Measurements from ENCODE around the gene GMIP. TPM values are rescaled to one million over a fixed set of nuclear protein-coding genes. Genes with fewer than 3 reads are reported as not detected.

Gene GMIP
- total RNA-seq, 2 experiments from 2014 or later: 57.3 to 59.9 TPM

DNA sequence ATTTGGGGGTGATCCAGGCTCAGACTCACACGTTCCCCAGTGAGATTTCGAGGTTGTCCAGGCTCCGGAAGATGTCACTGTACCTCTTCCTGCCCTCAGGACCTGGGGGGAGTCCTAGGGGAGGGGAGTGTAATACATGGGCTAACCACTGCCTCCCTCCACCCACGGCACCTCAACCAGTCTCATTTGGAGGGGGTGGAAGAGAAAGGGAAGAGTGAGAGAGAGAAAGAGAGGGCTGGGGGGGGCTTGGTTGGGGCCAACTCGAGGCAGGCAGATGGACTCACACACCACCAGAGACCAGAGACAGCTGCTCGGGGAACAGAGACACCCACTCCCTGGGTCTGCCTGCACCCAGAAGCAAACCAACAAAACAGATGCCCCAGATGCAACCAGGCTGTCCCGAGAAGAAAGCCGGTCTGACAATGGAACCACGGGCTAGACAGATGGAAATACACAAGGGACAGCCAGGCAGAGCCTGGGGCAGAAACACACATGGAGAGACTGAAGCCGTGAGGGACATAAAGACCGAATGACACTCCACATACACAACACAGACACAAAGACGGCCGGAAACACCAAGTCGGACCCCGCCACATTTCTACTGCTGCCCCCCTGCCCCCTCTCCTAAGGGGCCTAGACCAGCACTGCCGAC is 825 bp downstream of the GMIP start:
- Mint-ChIP-seq H3K9me3 (no peaks in the 10 kb centered on the region), H3K4me3 (peak overlapping the region; percentile 96), H3K4me1 (ENCODE audit: low read depth) (peaks cover 9% of the 10 kb centered on the region), H3K27me3 (no peaks in the 10 kb centered on the region), H3K27ac (peak overlapping the region; percentile 98), H3K36me3 (ENCODE audit: low read depth) (peaks cover 31% of the 10 kb centered on the region)
- DNase-seq: peak; percentile 75
- CTCF ChIA-PET: interaction anchor here (1.0 kb wide), 1 partner anchor 86 kb away, joined by 4 read pairs; no protein-coding TSS in a partner anchor
- POLR2A ChIA-PET: interaction anchor here (1.0 to 2.7 kb wide), 2 partner anchors 26 to 111 kb away, joined by 3 to 15 read pairs; partner anchors contain the start of gene ZNF101
- peak; percentile 64 for ATAC-seq
- TF ChIP-seq, protein P1, sequence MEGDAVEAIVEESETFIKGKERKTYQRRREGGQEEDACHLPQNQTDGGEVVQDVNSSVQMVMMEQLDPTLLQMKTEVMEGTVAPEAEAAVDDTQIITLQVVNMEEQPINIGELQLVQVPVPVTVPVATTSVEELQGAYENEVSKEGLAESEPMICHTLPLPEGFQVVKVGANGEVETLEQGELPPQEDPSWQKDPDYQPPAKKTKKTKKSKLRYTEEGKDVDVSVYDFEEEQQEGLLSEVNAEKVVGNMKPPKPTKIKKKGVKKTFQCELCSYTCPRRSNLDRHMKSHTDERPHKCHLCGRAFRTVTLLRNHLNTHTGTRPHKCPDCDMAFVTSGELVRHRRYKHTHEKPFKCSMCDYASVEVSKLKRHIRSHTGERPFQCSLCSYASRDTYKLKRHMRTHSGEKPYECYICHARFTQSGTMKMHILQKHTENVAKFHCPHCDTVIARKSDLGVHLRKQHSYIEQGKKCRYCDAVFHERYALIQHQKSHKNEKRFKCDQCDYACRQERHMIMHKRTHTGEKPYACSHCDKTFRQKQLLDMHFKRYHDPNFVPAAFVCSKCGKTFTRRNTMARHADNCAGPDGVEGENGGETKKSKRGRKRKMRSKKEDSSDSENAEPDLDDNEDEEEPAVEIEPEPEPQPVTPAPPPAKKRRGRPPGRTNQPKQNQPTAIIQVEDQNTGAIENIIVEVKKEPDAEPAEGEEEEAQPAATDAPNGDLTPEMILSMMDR (IDR thresholded peaks at IDR 0.05): no peak
- intact Hi-C loops (cut with micrococcal nuclease): loop anchor here (2.0 to 5.0 kb wide), 2 partner anchors 45 to 110 kb away; no protein-coding TSS in a partner anchor

DNA sequence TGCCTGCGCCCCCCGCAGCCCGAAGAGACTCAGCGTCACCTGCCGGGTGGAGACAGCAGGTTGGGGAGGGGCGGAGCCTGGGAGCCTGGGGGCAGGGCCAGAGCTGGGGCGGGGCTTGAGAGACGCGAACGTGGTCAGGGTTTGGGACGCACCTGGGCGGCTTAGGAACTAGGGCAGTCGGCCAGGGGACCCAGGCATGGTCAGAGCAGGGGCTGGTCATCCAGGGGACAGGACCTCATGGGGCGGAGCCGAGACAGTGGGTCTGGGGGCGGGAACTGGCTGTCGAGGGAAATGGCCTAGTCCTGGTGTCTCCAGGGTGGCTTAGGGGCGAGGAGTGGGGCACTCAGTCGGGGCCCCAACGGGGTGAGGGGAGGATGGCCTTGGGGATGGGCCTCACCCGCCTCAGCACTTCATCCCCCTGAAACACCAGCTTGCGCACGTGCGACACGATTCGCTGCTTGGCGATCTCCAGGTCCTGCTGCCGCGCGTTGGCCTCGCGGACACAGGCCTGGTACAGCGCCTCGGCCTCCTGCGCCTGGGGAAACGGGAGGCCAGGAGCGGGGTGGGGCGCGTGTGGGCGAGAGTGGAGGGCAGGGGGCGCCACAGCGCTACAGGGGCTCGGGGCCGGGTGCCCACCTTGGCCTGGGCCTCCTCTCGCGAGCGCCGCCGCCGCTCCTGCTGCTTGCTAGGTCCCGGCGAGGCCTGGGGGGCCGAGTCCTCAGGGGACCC is 5.8 kb downstream of the GMIP start:
- Mint-ChIP-seq H3K27me3 (no peaks in the 10 kb centered on the region), H3K36me3 (ENCODE audit: low read depth) (peaks cover 51% of the 10 kb centered on the region), H3K27ac (no peak overlapping the region), H3K4me1 (ENCODE audit: low read depth) (peaks cover 18% of the 10 kb centered on the region), H3K4me3 (no peak overlapping the region), H3K9me3 (no peaks in the 10 kb centered on the region)
- intact Hi-C loops (cut with micrococcal nuclease): no loop called here
- TF ChIP-seq, protein P1 (IDR thresholded peaks at IDR 0.05): no peak
- ChIA-PET POLR2A (no interaction called here), CTCF (no interaction called here)
- ATAC-seq: no peak
- peak; percentile 31 for DNase-seq

DNA sequence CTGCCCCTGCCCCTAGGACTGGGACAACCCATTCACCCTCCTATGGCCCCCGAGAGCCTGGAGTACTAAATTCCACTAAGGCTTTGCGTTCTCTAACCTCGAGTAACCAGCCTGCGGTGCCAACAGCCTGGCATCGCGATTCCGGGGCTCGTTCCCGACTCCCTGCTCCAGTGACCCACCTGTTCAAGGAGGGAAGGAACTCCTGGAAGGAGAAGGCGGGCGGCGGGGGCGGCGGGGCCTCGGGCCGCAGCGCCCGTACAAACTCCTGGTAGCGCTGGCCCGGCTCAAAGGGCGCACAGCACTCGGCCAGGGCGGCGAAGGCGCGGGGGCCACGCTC is 6.3 kb downstream of the GMIP start:
- Mint-ChIP-seq H3K4me1 (ENCODE audit: low read depth) (peaks cover 15% of the 10 kb centered on the region), H3K27ac (no peak overlapping the region), H3K9me3 (no peaks in the 10 kb centered on the region), H3K4me3 (no peak overlapping the region), H3K27me3 (no peaks in the 10 kb centered on the region), H3K36me3 (ENCODE audit: low read depth) (peaks cover 50% of the 10 kb centered on the region)
- POLR2A ChIA-PET: no interaction called here
- intact Hi-C loops (cut with micrococcal nuclease): no loop called here
- DNase-seq: no peak
- CTCF ChIA-PET: no interaction called here
- no peak for ATAC-seq
- TF ChIP-seq, protein P1 (IDR thresholded peaks at IDR 0.05): no peak

DNA sequence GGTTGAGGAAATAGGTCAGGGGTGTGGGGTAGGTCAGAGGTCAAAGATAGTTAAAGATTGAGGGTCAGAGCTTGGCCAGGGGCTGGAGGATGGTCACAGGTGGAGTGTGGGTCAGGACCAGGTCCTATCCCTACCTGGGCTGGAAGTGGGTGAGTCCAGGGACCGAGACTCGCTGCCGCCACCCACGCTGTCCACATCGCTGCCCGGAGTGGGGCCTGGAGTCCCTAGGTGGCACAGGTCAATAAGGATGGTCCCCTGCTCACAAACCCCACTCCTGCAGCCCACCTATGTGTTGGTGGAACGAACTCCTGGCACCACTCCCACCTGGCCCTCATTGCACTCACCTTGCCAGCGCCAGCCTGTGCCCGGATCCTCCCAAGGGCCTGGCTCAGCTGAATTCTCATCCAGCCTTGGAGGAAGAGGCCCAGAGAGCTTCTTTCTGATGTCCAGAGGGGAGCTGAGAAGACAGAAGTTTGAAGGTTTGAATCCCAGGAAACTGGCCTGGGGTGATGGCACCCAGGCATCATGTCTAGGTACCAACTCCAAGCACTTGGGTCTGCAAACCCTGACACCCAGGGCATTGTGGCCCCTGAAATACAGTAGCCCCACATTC is 6.8 kb downstream of the GMIP start:
- Mint-ChIP-seq H3K36me3 (ENCODE audit: low read depth) (peaks cover 47% of the 10 kb centered on the region), H3K4me3 (no peak overlapping the region), H3K9me3 (no peaks in the 10 kb centered on the region), H3K27me3 (no peaks in the 10 kb centered on the region), H3K4me1 (ENCODE audit: low read depth) (peaks cover 11% of the 10 kb centered on the region), H3K27ac (no peak overlapping the region)
- intact Hi-C loops (cut with micrococcal nuclease): no loop called here
- TF ChIP-seq, protein P1 (IDR thresholded peaks at IDR 0.05): no peak
- no peak for DNase-seq
- POLR2A ChIA-PET: no interaction called here
- no peak for ATAC-seq
- CTCF ChIA-PET: no interaction called here

DNA sequence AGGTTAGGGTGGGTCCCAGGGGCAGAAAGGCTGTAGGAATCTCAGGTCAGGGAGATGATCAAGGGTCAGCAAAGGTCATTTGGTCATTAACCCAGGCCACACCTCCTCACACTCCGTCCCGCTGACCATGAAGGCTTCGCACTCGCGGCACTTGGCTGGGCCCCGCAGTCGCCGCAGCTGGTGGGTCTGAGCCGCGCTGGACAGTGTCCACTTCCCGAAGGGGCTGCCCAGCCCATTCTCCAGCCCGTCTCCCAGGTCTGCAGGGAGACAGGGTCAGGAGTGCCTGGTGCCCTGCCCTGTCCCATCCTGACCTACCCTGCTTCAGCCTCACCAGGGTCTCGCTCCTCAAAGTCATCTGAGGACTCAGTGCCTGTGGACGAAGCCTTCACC is 8.1 kb downstream of the GMIP start:
- TF ChIP-seq, protein P1 (IDR thresholded peaks at IDR 0.05): no peak
- Mint-ChIP-seq H3K4me3 (no peak overlapping the region), H3K27me3 (no peaks in the 10 kb centered on the region), H3K9me3 (no peaks in the 10 kb centered on the region), H3K27ac (no peak overlapping the region), H3K4me1 (ENCODE audit: low read depth) (peaks cover 11% of the 10 kb centered on the region), H3K36me3 (ENCODE audit: low read depth) (peaks cover 50% of the 10 kb centered on the region)
- ATAC-seq: no peak
- CTCF ChIA-PET: interaction anchor here (0.7 to 1.3 kb wide), 3 partner anchors 9 to 102 kb away, joined by 3 to 4 read pairs (median 3); partner anchors contain the start of gene GMIP
- no peak for DNase-seq
- POLR2A ChIA-PET: interaction anchor here (1.2 kb wide), 1 partner anchor 15 kb away, joined by 4 read pairs; no protein-coding TSS in a partner anchor
- intact Hi-C loops (cut with micrococcal nuclease): no loop called here
